HG03520 (cell line): Measurements from ENCODE around the gene BICDL2.
A peak's percentile ranks its signal among the peaks of the same experiment; 100 is the strongest.

Source experiments
- ATAC-seq: cut with Tn5 transposase; IDR thresholded peaks from one replicate; pipeline ENCODE4 v1.9.1; 2021; ENCODE audit warnings: mild to moderate bottlenecking, moderate library complexity; ENCODE audit not compliant: unreplicated experiment

The BICDL2 gene

DNA sequence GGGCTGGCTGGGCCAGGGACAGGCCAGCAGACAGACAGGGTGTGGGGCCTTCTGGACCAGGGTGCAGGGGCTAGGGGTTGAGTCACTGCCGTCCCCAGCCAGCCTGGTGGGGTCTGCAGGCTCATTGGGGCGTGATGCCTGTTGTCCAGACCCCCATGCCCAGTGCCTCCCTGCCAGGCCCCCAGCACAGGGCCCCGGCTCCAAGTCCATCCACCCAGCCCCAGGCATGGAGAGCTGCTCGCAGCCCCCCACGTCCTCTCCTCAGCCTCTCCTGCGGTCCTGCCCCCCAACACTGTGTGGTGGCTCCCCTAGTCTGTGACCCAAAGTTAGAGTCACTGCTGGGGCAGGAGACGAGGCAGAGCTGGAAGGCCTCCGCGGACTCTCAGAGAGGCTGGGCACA lies 49.5 kb downstream of the BICDL2 start:
- ATAC-seq, result no peak

DNA sequence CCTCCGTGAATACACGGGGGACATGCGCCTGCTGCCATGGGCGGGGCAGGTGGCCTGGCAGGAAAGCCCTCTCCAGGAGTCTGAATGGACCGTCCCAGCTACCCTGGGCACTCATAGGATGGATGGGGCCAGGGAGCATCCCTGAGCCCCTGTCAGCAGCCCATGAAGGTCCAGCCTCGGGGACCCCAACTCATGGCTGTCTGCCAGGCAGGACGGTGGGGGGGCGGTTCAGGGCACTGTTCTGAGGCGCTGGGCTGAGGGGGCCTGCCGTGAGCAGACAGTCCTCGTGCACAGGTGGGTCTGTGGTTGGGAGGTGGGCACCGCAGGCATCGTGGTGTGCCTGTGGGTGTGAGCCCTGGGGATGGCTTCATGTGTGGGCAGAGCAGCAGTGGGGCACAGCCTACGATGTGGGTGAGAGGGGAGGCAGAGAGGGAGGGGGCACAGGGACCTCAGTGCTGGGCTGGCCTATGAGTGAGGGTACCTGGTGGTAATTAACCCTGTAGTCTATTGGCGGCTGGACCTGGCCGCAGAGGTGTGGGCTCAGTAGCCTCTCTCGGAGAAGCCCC lies 50.0 kb downstream of the BICDL2 start:
- no peak for ATAC-seq

DNA sequence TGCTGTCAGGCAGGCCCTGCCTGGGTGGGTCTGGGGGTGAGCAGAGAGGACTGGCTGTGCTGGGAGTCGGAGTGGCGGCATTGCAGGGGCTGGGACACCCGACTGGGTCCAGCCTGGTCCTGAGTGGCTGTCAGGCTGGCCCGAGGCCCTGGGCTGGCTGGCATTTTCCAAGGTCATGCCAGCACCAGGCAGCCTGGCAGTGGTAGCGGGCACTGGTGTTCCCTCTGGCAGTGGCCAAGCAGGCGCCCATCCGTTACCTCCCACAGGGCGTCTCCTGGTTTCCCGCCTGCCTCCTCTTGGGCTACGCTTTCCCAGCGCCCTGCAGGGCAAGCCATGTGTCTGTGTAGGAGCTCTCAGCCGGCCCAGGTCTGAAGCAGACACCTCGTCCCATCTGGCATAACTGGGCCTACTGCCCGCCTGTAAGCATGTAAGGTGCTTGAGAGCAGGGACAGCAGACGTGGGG lies 50.8 kb downstream of the BICDL2 start:
- ATAC-seq, result no peak

DNA sequence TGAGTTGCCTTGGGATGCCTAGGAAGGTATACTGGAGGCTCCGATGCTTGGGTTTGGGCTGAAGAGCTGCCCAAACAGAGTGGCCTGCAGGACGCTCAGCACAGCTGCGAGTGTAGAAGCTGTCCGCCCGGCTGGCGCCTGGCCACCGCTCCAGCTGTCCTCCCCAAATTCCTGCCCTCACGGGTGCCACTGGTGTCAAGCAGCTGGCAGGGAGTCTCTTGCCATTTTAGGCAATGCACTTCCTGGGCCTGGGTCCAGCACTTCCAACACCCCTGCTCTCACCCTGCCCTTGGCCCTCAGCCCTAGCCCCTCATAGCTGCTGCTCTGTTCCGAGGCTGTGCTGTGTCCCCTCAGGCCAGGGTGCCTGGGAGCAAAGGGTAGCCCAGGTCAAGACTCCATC lies 51.3 kb downstream of the BICDL2 start:
- no peak for ATAC-seq

DNA sequence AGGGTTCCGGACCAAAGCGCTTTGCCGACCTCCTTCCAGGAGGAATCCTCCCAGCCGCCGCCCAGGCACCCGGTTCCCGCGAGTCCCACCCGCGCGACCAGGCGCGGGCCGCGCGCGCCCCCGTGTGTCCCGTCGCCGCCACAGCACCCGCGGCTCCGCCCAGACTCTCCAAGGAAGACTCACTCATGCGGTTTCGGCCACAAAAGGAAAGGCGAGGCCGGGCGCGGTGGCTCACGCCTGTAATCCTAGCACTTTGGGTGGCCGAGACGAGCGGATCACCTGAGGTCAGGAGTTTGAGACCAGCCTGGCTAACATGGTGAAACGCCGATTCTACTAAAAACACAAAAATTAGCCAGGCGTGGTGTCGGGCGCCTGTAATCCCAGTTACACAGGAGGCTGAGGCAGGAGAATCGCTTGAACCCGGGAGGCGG lies 53.0 kb downstream of the BICDL2 start:
- ATAC-seq, result no peak

DNA sequence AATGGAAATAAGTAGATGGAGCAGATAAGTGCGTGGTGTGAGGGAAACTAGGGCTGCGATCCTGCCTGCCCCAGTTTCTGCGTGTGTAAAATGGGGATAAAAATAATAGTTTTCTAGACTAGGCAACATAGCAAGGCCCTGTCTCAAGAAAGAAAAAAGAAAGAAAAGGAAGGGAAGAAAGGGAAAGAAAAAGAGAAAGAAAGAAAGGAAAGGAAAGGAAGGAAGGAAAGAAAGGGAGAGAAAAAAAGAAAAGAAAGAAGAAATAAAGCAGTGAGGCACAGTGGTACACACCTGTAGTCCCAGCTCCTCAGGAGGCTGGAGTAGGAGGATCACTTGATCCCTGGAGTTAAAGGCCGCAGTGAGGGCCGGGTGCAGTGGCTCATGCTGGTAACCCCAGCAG lies 54.3 kb downstream of the BICDL2 start:
- ATAC-seq, result no peak

DNA sequence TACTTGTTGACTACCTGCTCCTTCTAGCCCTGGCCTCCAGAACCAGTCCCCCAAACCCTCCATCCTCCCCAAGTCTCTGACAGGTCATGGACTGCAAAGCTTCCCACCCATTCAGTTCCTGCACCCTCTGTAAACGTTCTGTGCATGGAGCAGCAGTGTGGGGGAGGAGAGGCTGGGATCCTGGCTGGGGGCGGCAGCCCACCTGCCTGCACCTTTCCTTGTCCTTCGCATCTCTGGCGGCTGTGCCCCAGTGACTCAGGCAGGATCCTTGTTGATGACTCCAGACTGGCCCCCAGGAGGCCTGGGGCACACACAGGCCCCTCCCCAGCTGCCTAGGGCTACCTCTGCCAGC lies 54.9 kb downstream of the BICDL2 start:
- no peak for ATAC-seq

DNA sequence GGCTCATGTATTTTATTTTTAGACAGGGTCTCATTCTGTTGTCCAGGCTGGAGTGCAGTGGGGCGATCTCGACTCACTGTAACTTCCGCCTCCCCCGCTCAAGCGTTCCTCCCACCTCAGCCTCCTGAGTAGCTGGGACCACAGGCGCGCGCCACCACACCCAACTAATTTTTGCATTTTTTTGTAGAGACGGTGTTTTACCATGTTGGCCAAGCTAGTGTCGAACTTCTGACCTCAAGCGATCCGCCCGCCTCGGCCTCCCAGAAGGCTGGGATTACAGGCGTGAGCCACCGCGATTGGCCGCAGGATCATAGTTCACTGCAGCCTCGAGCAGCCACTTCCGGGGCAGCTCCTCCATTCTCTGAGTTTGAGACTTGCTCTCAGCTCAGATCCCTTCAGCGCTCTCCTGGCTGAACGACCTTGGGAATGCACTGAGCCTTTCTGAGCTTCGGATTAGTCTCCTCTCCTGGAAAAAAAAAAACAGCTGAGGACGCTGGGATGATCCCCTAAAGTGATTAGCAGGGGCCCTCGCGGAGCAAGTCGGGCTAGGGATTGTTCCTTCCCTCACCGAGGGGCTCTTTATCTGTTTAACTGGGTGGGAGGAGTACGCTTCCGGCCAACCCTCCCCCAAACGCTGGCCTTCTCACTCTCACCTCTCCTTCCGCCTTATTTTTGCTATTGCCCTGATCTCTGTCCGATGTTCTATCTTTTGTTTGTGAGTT lies 55.4 kb downstream of the BICDL2 start:
- no peak for ATAC-seq

DNA sequence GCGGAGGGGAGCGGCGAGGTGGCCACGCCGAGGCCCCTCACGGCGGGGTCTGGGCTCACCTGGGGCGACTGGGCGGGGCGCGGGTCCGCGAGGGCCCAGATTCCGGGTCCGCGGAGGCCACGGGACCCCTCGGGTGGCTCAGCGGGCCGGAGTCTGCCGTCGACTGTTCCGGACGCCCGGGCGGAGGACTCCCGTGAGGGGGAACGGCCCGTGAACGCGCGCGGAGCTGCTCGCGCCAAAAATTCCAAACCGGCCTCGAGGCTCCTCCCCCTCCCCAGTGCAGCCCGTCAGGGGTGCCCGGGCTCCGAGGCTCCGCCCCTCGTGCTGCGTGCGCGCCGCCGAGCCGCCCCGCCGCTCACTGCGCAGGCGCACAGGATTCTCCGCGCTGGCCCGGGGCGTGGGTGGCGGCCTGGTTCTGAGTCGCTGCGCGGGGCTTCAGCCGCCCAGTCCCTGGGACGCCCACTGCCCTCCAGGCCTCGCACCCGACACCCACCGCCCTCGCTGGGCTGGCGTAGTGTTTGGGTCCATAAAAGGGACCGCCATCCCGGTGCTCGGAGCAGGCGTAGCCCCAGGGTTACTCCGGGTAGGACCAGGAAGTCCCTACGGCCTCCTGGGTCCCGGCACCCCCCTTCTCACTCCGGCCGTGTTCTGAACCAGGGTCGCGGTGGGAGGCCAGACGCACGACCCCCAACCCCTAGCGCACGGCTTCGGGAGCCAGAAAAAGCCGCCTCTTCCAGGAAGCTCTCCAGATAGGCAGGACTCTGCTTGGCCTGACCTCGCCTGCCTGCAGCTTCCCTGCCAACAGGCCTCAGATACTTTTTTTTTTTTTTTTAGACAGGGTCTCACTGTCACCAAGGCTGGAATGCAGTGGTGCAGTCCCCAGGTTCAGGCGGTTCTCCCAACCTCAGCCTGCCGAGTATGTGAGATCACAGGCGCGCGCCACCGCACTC lies 56.2 kb downstream of the BICDL2 start, which contains the start of gene PKMYT1:
TSS of gene PKMYT1 (minus strand) at position 220 of the 950 bp plus-strand sequence. CDS start 789 bp downstream, outside the sequence.
- ATAC-seq, result peak; percentile 76

DNA sequence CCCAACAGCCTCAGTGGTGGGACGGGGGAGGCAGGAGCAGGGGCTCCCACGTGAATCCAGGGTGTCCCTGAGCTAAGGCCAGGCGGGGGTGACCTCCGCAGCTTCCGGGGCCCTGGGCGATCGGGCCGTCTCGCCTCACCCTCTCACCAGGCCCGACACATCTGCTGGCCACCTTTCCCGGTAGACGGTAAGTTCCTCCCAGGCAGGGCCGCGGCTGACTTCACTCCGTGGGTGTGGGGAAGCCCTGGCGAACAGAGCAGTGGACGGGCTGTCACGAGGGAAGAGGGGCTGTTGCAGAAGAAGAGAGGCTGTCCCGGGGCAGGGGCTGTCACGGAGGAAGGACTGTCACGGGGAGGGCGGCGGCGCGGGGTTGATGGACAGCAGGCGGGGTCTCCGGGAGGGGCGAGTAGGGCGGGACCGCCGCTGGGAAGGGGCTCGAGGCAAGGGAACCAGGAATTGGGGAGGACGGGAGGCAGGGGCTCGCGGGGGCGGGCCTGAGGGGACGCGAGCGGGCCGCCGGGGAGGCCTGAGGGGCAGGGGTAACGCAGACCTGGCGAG lies 57.0 kb downstream of the BICDL2 start:
- ATAC-seq, result no peak
